AG04450 (cell line): Measurements from ENCODE around the gene CCSER1. TPM values are rescaled to one million over a fixed set of nuclear protein-coding genes. Genes with fewer than 3 reads are reported as not detected.

Experiments
- CTCF ChIA-PET: fragments of 300-600, 350-600 bp; formaldehyde crosslinking; extraction: SDS; loops from one replicate; lab custom pipeline; 2022; ENCODE audit warnings: antibody characterized with exemption, inconsistent platforms; lab: Charles Lee
- POLR2A ChIA-PET: fragments of 350-600 bp; formaldehyde crosslinking; extraction: SDS; loops from one replicate; lab custom pipeline; 2021; ENCODE audit warnings: antibody characterized with exemption, inconsistent platforms; lab: Yijun Ruan, JAX
- DNase-seq: peaks from one replicate; pipeline ENCODE4 v3.0.0-alpha.2; 2011; ENCODE audit warnings: low read depth, low spot score
- H3K27ac ChIP-seq: one replicate; pipeline ENCODE4 v1.5.1; 2012; ENCODE audit warnings: low read depth, low read length, control low read depth
- H3K27me3 ChIP-seq: one replicate; pipeline ENCODE4 v1.6.0; 2012; ENCODE audit warnings: low read length; ENCODE audit not compliant: control insufficient read depth, insufficient read depth
- H3K4me3 ChIP-seq: 2 replicates; pipeline ENCODE4 v1.5.1; 2011; ENCODE audit warnings: mild to moderate bottlenecking, low read depth, low read length, control low read depth
- H3K9me3 ChIP-seq: 2 replicates; pipeline ENCODE4 v1.5.1; 2012; ENCODE audit warnings: low read length; ENCODE audit not compliant: control insufficient read depth, insufficient read depth
- CTCF ChIP-seq: IDR thresholded peaks from 2 replicates; pipeline ENCODE4 v1.5.1; 2011; ENCODE audit warnings: low read depth, low read length, control low read depth, inconsistent platforms
- polyA plus RNA-seq: library from polyadenylated mRNA; depleted of rRNA; stranded (reverse); fragments of >200 nt; gene quantifications from 2 replicates; pipeline ENCODE4 v1.2.3, GENCODE V29; 2011

Gene CCSER1
- polyA plus RNA-seq, 1 experiment, result not detected

- DNase-seq, result peak; percentile 72
- CTCF ChIA-PET, result no interaction called here
- Histone ChIP-seq H3K4me3 (peak overlapping the region; percentile 21), H3K9me3 (no peaks in the 10 kb centered on the region), H3K27me3 (peaks cover 2% of the 10 kb centered on the region), H3K27ac (peak overlapping the region; percentile 88)
- POLR2A ChIA-PET, result no interaction called here
- no peak for TF ChIP-seq CTCF
Observed at GRCh38 chr4:90317785-90318184, 190.6 kb downstream of the CCSER1 start.

- peak; percentile 63 for DNase-seq
- ChIA-PET CTCF (no interaction called here), POLR2A (no interaction called here)
- H3K27me3 ChIP-seq, result peaks cover 2% of the 10 kb centered on the region
- TF ChIP-seq CTCF, result no peak
- no peaks in the 10 kb centered on the region for H3K9me3 ChIP-seq
- H3K4me3 ChIP-seq, result no peak overlapping the region; the same call in 1 of the 2 replicates
- H3K27ac ChIP-seq, result peak overlapping the region; percentile 88
Observed at GRCh38 chr4:90318193-90318592, 191.0 kb downstream of the CCSER1 start.

DNA sequence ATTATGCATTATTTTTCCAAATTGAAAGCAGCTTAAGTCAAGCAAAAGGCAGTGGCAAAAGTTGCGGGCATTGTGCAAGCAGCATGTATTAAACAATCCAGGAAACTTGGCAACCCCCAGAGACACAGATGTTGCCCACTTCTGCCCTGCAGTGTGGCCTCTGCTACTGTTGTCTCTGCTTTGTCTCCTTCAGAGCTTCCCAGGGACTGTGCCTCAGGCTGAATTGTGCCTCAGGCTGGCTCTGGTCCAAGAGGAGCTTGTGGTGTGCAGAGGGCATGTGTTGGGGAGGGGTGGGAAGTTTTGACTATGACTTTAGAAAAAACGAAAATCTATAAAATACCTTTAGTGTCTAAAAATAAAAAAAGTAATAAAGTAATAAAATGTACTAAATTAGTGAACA is 201.4 kb downstream of the CCSER1 start:
- H3K9me3 ChIP-seq, result no peaks in the 10 kb centered on the region
- no peak overlapping the region for H3K4me3 ChIP-seq
- H3K27ac ChIP-seq, result no peak overlapping the region
- TF ChIP-seq CTCF, result no peak
- ChIA-PET POLR2A (no interaction called here), CTCF (no interaction called here)
- no peak for DNase-seq
- H3K27me3 ChIP-seq, result no peaks in the 10 kb centered on the region

- TF ChIP-seq CTCF, result no peak
- H3K27ac ChIP-seq, result no peak overlapping the region
- CTCF ChIA-PET, result no interaction called here
- DNase-seq, result no peak
- H3K4me3 ChIP-seq, result no peak overlapping the region
- POLR2A ChIA-PET, result no interaction called here
- no peaks in the 10 kb centered on the region for H3K9me3 ChIP-seq
- no peaks in the 10 kb centered on the region for H3K27me3 ChIP-seq
Observed at GRCh38 chr4:90330546-90330945, 203.4 kb downstream of the CCSER1 start.

DNA sequence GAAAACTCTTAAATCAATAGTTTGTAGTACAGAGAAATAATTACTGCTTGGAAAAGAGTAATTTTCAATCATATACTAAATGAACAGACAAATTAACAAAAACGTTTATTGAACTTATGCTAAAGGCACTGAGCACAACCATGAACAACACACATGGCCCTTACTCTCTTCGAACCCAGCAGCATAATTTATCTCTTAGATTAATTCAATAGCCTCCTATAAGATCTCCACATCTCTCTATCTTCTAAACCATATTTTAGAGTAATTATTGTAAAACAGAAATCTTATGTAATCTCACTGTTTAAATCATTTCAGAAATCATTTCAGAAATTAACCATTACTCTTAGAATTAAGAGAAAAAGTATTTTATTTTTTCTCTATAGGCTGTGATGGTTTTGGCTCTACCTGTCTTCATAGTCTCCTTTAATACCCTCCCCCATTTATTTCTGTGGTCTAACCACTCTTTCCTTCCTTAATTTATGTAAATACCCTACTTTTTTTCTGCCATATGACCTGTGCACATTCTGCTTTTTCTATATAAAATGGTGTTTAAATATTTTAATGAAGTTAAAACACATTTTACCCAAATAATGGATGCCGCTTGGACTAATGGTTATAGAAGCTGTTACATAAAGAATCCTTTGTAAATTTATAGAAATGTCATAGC is 218.5 kb downstream of the CCSER1 start:
- ChIA-PET CTCF (interaction anchor here (1.5 kb wide), 1 partner anchor 11 kb away, joined by 5 read pairs; no protein-coding TSS in a partner anchor), POLR2A (no interaction called here)
- no peak for DNase-seq
- Histone ChIP-seq H3K9me3 (no peaks in the 10 kb centered on the region), H3K27me3 (no peaks in the 10 kb centered on the region), H3K4me3 (no peak overlapping the region), H3K27ac (no peak overlapping the region)
- TF ChIP-seq CTCF, result no peak
